RCC 7860 (cell line): ENCODE measurements around the gene SH2D4B.
A peak's percentile ranks its signal among the peaks of the same experiment; 100 is the strongest.

Experiments
- DNase-seq: peaks from one replicate; pipeline ENCODE4 v3.0.0-alpha.2; 2015; ENCODE audit warnings: low spot score
- FAIRE-seq: peaks from 2 replicates; lab custom pipeline; 2012; peaks lifted over from hg19 to GRCh38; lab: Jason Lieb, UNC

The SH2D4B gene

DNA sequence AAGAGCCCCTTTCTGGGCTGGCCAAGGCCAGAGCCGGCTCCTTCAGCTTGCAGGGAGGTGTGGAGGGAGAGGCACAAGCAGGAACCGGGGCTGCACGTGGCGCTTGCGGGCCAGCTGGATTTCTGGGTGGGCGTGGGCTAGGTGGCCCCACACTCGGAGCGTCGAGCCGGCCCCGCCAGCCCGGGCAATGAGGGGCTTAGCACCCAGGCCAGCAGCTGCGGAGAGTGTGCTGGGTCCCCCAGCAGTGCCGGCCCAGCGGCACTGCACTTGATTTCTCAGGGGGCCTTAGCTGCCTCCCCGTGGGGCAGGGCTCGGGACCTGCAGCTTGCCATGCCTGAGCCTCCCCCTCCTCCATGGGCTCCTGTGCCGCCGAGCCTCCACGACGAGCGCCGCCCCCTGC, 48.1 kb downstream of the SH2D4B start:
- FAIRE-seq (no peak), DNase-seq (no peak)

- no peak for DNase-seq
- FAIRE-seq, result no peak
These were observed 50.8 kb downstream of the SH2D4B start for GRCh38 chr10:80588546-80588945.

- DNase-seq (no peak), FAIRE-seq (no peak)
These were observed 52.1 kb downstream of the SH2D4B start for GRCh38 chr10:80589726-80590373.

DNA sequence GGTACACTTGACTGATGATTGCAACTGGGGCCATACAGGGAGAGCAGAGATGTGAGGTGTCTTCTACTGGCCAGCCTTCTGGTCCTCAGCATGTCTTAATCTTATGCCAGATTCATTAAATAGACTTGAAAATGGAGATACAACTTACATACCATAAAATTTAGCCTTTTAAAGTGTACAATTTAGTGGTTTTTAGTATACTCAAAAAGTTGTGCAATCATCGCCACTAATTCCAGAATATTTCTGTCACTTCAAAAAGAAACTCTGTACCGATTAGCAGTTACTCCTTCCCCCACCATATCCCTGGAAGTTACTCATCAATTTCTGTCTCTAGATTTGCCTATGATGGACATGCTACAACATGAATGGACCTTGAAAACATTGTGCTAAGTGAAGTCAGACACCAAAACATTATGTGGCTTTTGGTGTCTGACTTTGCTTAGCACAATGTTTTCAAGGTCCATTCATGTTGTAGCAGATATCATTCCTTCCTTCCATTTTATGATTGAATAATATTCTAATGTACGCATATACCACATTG, 53.0 kb downstream of the SH2D4B start:
- no peak for FAIRE-seq
- DNase-seq, result no peak

GRCh38 chr10:80596391-80597257, 58.9 kb downstream of the SH2D4B start:
- peak; percentile 21 for DNase-seq
- FAIRE-seq, result no peak

GRCh38 chr10:80598084-80598798, 60.5 kb downstream of the SH2D4B start:
- FAIRE-seq, result no peak
- DNase-seq, result no peak

GRCh38 chr10:80598951-80599350, 61.2 kb downstream of the SH2D4B start:
- FAIRE-seq (no peak), DNase-seq (no peak)

GRCh38 chr10:80599424-80599847, 61.7 kb downstream of the SH2D4B start:
- FAIRE-seq (no peak), DNase-seq (no peak)

- FAIRE-seq (no peak), DNase-seq (no peak)
These were observed 62.6 kb downstream of the SH2D4B start for GRCh38 chr10:80600256-80600655.

GRCh38 chr10:80602881-80603280, 65.2 kb downstream of the SH2D4B start:
- FAIRE-seq, result no peak

DNA sequence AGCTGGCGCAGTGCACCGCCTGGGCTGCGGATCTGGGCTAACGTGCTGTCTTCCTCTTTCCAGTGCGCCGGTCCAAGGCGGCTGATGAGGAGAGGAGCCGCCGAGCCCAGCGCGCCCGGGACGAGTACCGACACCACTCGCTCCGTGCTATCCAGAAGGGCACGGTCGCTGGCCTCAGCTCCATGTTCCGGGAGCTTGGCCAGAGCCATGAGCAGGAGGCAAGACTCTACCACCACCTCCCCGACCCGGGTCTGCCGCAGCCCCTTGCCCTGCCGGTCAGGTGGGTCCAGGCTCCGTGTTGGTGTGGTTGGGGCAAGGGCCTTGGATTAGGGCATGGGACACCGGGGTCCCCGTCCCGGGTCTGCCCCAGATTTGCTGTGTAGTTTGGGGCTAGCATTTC, 65.8 kb downstream of the SH2D4B start:
- DNase-seq (no peak), FAIRE-seq (no peak)

More at GRCh38 chr10:80602881-80603280, 65.2 kb downstream of the SH2D4B start:
- no peak for DNase-seq

- no peak for FAIRE-seq
- no peak for DNase-seq
These were observed 71.0 kb downstream of the SH2D4B start for GRCh38 chr10:80608706-80609105.

DNA sequence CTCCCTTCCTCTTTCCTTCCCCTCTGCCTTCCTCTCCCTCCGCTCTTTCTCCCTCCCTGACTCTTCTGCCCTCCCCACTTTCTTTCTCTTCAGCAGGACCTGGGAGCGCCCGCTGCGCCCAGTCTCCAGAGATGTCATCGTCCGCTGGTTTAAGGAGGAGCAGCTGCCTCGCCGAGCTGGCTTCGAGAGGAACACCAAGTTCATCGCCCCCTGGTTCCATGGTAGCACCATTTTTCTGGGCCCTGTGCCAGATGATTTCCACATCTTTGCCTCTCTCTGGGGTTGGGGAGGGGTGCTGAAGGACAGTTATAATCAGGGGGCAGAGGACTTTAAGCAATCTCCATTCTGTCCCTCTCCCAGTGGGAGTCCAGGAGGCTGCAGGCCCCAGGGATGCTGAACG, 71.6 kb downstream of the SH2D4B start:
- DNase-seq (no peak), FAIRE-seq (no peak)

GRCh38 chr10:80611481-80612185, 73.9 kb downstream of the SH2D4B start:
- no peak for DNase-seq
- no peak for FAIRE-seq

- DNase-seq (no peak), FAIRE-seq (no peak)
These were observed 74.6 kb downstream of the SH2D4B start for GRCh38 chr10:80612261-80612660.

GRCh38 chr10:80613466-80614170, 75.9 kb downstream of the SH2D4B start:
- DNase-seq, result no peak
- FAIRE-seq, result no peak

- DNase-seq (no peak), FAIRE-seq (no peak)
These were observed 77.1 kb downstream of the SH2D4B start for GRCh38 chr10:80614576-80615416.

DNA sequence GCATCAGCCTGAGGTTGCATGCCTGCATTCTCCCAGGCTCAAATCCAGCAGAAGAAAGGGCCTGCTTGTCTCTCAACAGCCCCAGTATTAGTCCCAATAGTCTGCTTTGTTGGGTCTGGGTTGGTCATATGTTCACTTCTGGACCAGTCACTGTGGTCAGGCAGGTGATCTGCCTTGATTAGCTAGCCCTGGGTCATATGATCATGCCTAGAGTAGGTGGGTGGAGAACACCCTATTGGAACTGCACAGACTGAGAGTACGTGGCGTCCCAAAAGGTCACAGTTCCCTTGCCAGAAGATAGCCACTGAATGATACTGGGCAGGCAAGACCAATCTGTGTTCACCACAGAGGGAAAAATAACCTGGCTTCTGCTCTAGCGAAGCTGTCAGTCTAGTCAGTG, 80.1 kb downstream of the SH2D4B start:
- DNase-seq, result no peak
- FAIRE-seq, result no peak

- no peak for DNase-seq
- no peak for FAIRE-seq
These were observed 81.3 kb downstream of the SH2D4B start for GRCh38 chr10:80619036-80619435.
